Ishikawa (cell line): Measurements from ENCODE around the gene MEX3C.

Source experiments
- CEBPB ChIP-seq: IDR thresholded peaks from 2 replicates; pipeline ENCODE4 v1.6.1; 2012
- CREB1 ChIP-seq: IDR thresholded peaks from 2 replicates; pipeline ENCODE4 v1.6.1; 2012; ENCODE audit warnings: low read depth
- EGR1 ChIP-seq: IDR thresholded peaks from 2 replicates; pipeline ENCODE4 v1.6.1; 2012
- EP300 ChIP-seq: IDR thresholded peaks from 2 replicates; pipeline ENCODE4 v1.6.1; 2012; ENCODE audit warnings: borderline replicate concordance
- FOXM1 ChIP-seq: IDR thresholded peaks from 2 replicates; pipeline ENCODE4 v1.6.1; 2012; ENCODE audit warnings: low read depth, borderline replicate concordance
- NFIC ChIP-seq: IDR thresholded peaks from 2 replicates; pipeline ENCODE4 v1.6.1; 2012
- RAD21 ChIP-seq: IDR thresholded peaks from 2 replicates; pipeline ENCODE4 v1.6.1; 2012; ENCODE audit warnings: low read depth
- REST ChIP-seq: IDR thresholded peaks from 2 replicates; pipeline ENCODE4 v1.6.1; 2012; ENCODE audit warnings: low read depth, mild to moderate bottlenecking
- TAF1 ChIP-seq: IDR thresholded peaks from 2 replicates; pipeline ENCODE4 v1.6.1; 2012; ENCODE audit warnings: low read depth, mild to moderate bottlenecking
- TCF12 ChIP-seq: IDR thresholded peaks from 2 replicates; pipeline ENCODE4 v1.6.1; 2012; ENCODE audit warnings: low read depth
- TEAD4 ChIP-seq: IDR thresholded peaks from 2 replicates; pipeline ENCODE4 v1.6.1; 2012
- YY1 ChIP-seq: IDR thresholded peaks from 2 replicates; pipeline ENCODE4 v1.6.1; 2012; ENCODE audit warnings: low read depth
- ZBTB7A ChIP-seq: IDR thresholded peaks from 2 replicates; pipeline ENCODE4 v1.6.1; 2012; ENCODE audit warnings: low read depth
- TF ChIP-seq, protein P1 (sequence below): IDR thresholded peaks from 2 replicates; pipeline ENCODE4 v1.6.1; 2012
- TF ChIP-seq, protein P2 (sequence below): IDR thresholded peaks from 2 replicates; pipeline ENCODE4 v1.6.1; 2012

Gene MEX3C

GRCh38 chr18:51183372-51184090 lies 13.9 kb downstream of the MEX3C start:
- TF ChIP-seq RAD21, result no peak
- TF ChIP-seq, protein P1, sequence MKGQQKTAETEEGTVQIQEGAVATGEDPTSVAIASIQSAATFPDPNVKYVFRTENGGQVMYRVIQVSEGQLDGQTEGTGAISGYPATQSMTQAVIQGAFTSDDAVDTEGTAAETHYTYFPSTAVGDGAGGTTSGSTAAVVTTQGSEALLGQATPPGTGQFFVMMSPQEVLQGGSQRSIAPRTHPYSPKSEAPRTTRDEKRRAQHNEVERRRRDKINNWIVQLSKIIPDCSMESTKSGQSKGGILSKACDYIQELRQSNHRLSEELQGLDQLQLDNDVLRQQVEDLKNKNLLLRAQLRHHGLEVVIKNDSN, result no peak
- no peak for TF ChIP-seq TEAD4
- no peak for TF ChIP-seq REST
- TF ChIP-seq YY1, result no peak
- no peak for TF ChIP-seq NFIC
- TF ChIP-seq TAF1, result no peak
- no peak for TF ChIP-seq EP300
- TF ChIP-seq TCF12, result no peak

DNA sequence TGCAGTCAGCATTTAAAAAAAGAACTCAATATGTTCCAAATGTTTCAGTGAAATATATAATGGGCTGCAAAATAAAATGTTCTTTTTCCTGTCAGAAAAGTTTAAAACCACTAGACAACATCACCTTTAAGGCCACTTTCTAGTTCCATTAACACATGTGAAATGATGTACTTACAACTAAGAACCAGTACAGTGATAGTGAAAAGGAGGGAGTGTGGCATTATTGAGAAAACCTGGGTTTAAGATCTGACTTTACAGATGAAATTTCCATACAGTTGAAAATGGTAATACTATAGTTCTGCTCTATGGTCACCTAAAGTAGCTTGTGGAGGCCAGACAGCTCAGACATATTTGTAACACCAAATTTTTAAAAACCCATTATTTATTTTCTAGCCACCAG lies 14.7 kb downstream of the MEX3C start:
- TF ChIP-seq TCF12 (no peak), TEAD4 (no peak), FOXM1 (no peak), EP300 (no peak), ZBTB7A (no peak), YY1 (no peak), RAD21 (no peak), REST (no peak), NFIC (no peak), TAF1 (no peak), CEBPB (no peak), EGR1 (no peak), CREB1 (no peak)
- TF ChIP-seq, protein P2, sequence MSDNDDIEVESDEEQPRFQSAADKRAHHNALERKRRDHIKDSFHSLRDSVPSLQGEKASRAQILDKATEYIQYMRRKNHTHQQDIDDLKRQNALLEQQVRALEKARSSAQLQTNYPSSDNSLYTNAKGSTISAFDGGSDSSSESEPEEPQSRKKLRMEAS, result no peak
- TF ChIP-seq, protein P1, result no peak

DNA sequence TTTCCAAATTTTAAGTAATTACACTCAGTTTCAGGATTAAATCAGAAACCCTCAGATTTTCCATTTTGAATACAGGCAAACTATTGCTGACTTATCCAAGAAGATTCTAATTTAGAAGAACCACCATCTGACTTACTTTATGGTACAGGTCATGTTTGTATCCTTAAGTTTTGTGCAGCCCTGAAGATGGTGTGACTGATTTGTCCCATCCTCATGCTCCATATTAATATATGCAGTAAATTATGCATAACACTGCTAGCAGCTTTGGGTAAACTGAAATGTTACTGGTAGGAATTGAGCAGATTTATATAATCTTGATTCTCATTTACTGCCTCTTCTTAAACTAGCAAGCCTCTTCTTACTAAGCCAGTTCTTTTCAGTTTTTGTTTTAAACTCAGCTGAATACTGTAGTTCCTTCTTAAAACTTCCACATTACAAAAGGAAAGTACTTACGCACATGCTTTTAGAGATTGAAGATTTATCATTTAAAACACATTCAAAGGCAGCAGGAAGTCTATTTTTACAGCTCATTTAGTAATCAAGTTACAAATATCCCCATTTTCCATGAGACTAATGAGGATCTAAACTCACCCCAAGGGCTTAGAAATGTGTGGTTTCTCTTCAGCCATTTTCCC lies 25.7 kb downstream of the MEX3C start:
- TF ChIP-seq CEBPB (no peak), TEAD4 (no peak), TCF12 (no peak), EP300 (no peak), NFIC (no peak), REST (no peak), FOXM1 (no peak), CREB1 (no peak), YY1 (no peak), ZBTB7A (no peak), TAF1 (no peak)
- TF ChIP-seq, protein P1, result no peak
- TF ChIP-seq, protein P2, result no peak

GRCh38 chr18:51171223-51171622 lies 26.3 kb downstream of the MEX3C start:
- no peak for TF ChIP-seq TAF1
- no peak for TF ChIP-seq CEBPB
- TF ChIP-seq, protein P2, result no peak
- TF ChIP-seq, protein P1, result no peak
- TF ChIP-seq NFIC, result no peak
- no peak for TF ChIP-seq ZBTB7A
- no peak for TF ChIP-seq FOXM1
- TF ChIP-seq EP300, result no peak
- TF ChIP-seq CREB1, result no peak
- TF ChIP-seq REST, result no peak
- TF ChIP-seq EGR1, result no peak
- TF ChIP-seq YY1, result no peak
- TF ChIP-seq TCF12, result no peak
- TF ChIP-seq RAD21, result no peak
- TF ChIP-seq TEAD4, result no peak
